Peyer's patch (tissue), 4 donors: ENCODE data around the gene CHKB. TPM values are rescaled to one million over a fixed set of nuclear protein-coding genes. Genes with fewer than 3 reads are reported as not detected.

Experiments used
- DNase-seq, 3 donors: peaks; one replicate each; pipeline ENCODE4 v3.0.0-alpha.2; 2017 to 2019
- H3K27ac ChIP-seq, 4 donors: fragments of 200-600 bp; sonication (generic); one replicate each; pipeline ENCODE4 v1.5.1; 2016 to 2019
- H3K27me3 ChIP-seq, 2 donors: fragments of 200-600 bp; sonication (generic); one replicate each; pipeline ENCODE4 v1.5.1; 2019
- H3K36me3 ChIP-seq, 3 donors: fragments of 200-600 bp; sonication (generic); one replicate each; pipeline ENCODE4 v1.5.1; 2016 to 2019
- H3K4me1 ChIP-seq, 4 donors: fragments of 200-600 bp; sonication (generic); one replicate each; pipeline ENCODE4 v1.5.1; 2016 to 2019
- H3K4me3 ChIP-seq, 4 donors: fragments of 200-600 bp; sonication (generic); 1 replicate in 3 of 4; 2 replicates in 1 of 4; pipeline ENCODE4 v1.5.1; 2016 to 2019; ENCODE audit warnings: mild to moderate bottlenecking in 1 of 4
- H3K9me3 ChIP-seq, 4 donors: fragments of 200-600 bp; sonication (generic); one replicate each; pipeline ENCODE4 v1.5.1; 2016 to 2019; ENCODE audit warnings: mild to moderate bottlenecking in 1 of 4
- CTCF ChIP-seq, 6 experiments: fragments of 450-650 bp in 4 of 6; fragments of 200-600 bp in 2 of 6; sonication (generic) in 1 of 6; IDR thresholded peaks; one replicate each; pipeline ENCODE4 v1.5.1; 2017 to 2019; ENCODE audit warnings: antibody characterized with exemption in 6 of 6, mild to moderate bottlenecking in 3 of 6, moderate library complexity in 1 of 6
- POLR2A ChIP-seq, 2 donors: fragments of 450-650 bp; IDR thresholded peaks; one replicate each; pipeline ENCODE4 v1.5.1; 2017; ENCODE audit warnings: antibody characterized with exemption in 2 of 2, mild to moderate bottlenecking in 2 of 2, moderate library complexity in 2 of 2
- total RNA-seq, 4 donors: library from RNA; depleted of rRNA; stranded (reverse); fragments of >200 nt; gene quantifications; one replicate each; pipeline ENCODE4 v1.1.0, GENCODE V29; 2016

Gene CHKB
- total RNA-seq, 4 donors from 2014 or later = 111 to 278 (median 156) TPM

DNA sequence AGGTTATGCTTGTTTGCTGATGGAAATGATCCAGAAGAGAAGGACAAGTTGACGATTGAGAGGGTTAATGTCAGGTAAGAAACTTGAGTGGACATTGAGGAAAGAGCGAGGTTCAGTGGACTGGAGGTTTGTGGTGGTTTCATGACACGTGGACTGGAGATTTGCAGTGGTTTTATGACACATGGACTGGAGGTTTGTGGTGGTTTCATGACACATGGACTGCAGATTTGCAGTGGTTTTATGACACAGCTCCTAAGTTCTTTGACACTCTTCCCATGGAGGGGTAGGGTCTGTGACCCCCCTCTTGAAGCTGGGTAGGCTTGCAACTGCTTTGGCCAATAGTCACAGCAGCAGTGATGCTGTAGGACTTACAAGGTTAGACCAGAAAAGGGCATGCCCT, 12.5 kb upstream of the CHKB start:
- H3K4me3 ChIP-seq = no peak overlapping the region
- H3K36me3 ChIP-seq = no peaks in the 10 kb centered on the region
- H3K4me1 ChIP-seq = peaks cover 0 to 6% (median 2%) of the 10 kb centered on the region in 4 donors
- peaks cover 0 to 7% of the 10 kb centered on the region in 2 donors for H3K27me3 ChIP-seq
- no peak overlapping the region for H3K27ac ChIP-seq
- TF ChIP-seq CTCF (IDR thresholded peaks at IDR 0.05) (no peak), POLR2A (IDR thresholded peaks at IDR 0.05) (no peak)
- DNase-seq = no peak
- no peaks in the 10 kb centered on the region for H3K9me3 ChIP-seq

DNA sequence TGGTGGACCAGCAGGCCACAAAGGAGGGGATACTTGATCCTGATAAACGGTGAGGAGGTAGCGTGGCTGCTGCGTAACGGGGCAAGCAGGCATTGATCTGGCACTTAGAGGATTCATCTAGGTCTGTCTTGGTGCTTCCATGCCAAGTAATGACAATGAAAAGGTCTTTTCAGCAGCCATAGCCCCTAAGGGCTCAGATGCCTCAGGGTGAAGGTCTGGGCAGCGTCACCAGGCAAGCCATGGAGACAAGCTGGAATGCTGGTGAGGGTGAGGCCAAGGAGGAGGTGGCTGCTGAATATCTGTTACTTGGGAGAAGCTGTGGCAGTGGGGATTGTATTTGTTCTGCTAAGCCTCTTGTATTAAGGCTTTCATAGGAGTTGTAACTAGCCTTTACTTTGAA, 4.8 kb upstream of the CHKB start:
- TF ChIP-seq CTCF (IDR thresholded peaks at IDR 0.05) = no peak
- TF ChIP-seq POLR2A (IDR thresholded peaks at IDR 0.05) = no peak
- H3K4me1 ChIP-seq = peaks cover 0 to 8% (median 0%) of the 10 kb centered on the region in 4 donors
- H3K27ac ChIP-seq = no peak overlapping the region
- no peaks in the 10 kb centered on the region for H3K36me3 ChIP-seq
- no peaks in the 10 kb centered on the region for H3K9me3 ChIP-seq
- no peak overlapping the region for H3K4me3 ChIP-seq
- no peak for DNase-seq
- no peaks in the 10 kb centered on the region for H3K27me3 ChIP-seq

- Histone ChIP-seq H3K27me3 (no peaks in the 10 kb centered on the region), H3K27ac (no peak overlapping the region), H3K36me3 (no peaks in the 10 kb centered on the region), H3K9me3 (no peaks in the 10 kb centered on the region), H3K4me3 (no peak overlapping the region), H3K4me1 (peaks cover 0 to 14% (median 3%) of the 10 kb centered on the region in 4 donors)
- DNase-seq = no peak
- TF ChIP-seq POLR2A (IDR thresholded peaks at IDR 0.05) (no peak), CTCF (IDR thresholded peaks at IDR 0.05) (no peak)
Measured at GRCh38 chr22:50586416-50586815, 3.8 kb upstream of the CHKB start.

DNA sequence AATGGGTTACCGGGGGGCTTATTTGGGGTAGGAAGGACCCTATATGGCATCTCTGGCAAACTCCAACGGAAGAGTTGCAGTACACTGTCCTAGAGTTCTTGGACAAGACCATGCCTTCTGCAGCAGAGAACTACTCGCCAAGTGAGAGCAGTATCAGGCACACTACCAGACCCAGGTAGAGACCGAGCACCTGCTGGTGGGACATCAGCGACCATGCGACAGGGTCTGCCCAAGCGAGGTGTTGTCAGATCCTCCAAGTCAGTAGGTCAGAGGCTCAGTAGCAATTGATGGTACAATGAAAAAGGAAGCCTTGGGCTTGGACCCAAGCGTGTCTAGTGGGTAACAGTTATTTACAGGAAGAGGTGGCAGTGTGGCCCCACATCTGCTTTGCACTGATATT, 3.1 kb upstream of the CHKB start:
- Histone ChIP-seq H3K27me3 (no peaks in the 10 kb centered on the region), H3K36me3 (no peaks in the 10 kb centered on the region), H3K27ac (no peak overlapping the region), H3K9me3 (no peaks in the 10 kb centered on the region), H3K4me1 (peaks cover 0 to 19% (median 3%) of the 10 kb centered on the region in 4 donors), H3K4me3 (no peak overlapping the region)
- TF ChIP-seq POLR2A (IDR thresholded peaks at IDR 0.05) (no peak), CTCF (IDR thresholded peaks at IDR 0.05) (no peak)
- no peak for DNase-seq

GRCh38 chr22:50585238-50585637, 2.6 kb upstream of the CHKB start:
- Histone ChIP-seq H3K4me3 (no peak overlapping the region), H3K9me3 (no peaks in the 10 kb centered on the region), H3K27ac (no peak overlapping the region), H3K4me1 (peaks cover 0 to 19% (median 3%) of the 10 kb centered on the region in 4 donors), H3K27me3 (no peaks in the 10 kb centered on the region), H3K36me3 (no peaks in the 10 kb centered on the region)
- TF ChIP-seq CTCF (IDR thresholded peaks at IDR 0.05) = no peak
- TF ChIP-seq POLR2A (IDR thresholded peaks at IDR 0.05) = no peak
- DNase-seq = no peak
